H9 (cell line): ENCODE results near the gene TEKT4. TPM values are rescaled to one million over a fixed set of nuclear protein-coding genes. Genes with fewer than 3 reads are reported as not detected.
"Not testable (repeated sequence)": the region's sequence is repeated elsewhere in the genome, so short reads cannot be mapped to it uniquely, and the experiment has no call there.

ENCODE experiments used
- DNase-seq: peaks from one replicate; pipeline ENCODE4 v3.0.0-alpha.2; 2017
- H2AFZ ChIP-seq: one replicate; pipeline ENCODE4 v1.6.1; 2013; ENCODE audit warnings: mild to moderate bottlenecking, low read length, control low read depth, moderate library complexity
- H2AK5ac ChIP-seq: 2 replicates; pipeline ENCODE4 v1.6.1; 2013; ENCODE audit warnings: low read length, control low read depth, mixed read lengths; ENCODE audit not compliant: insufficient read length
- H2BK120ac ChIP-seq: one replicate; pipeline ENCODE4 v1.6.1; 2013; ENCODE audit warnings: low read depth, mild to moderate bottlenecking, low read length, control low read depth, inconsistent platforms; ENCODE audit not compliant: poor library complexity, severe bottlenecking
- H2BK12ac ChIP-seq: 2 replicates; pipeline ENCODE4 v1.6.1; 2013; ENCODE audit warnings: low read length, control low read depth, mixed read lengths, low read depth; ENCODE audit not compliant: insufficient read length
- H2BK15ac ChIP-seq: 2 replicates; pipeline ENCODE4 v1.6.1; 2013; ENCODE audit warnings: low read depth, low read length, control low read depth
- H2BK20ac ChIP-seq: one replicate; pipeline ENCODE4 v1.6.1; 2013; ENCODE audit warnings: low read depth, mild to moderate bottlenecking, low read length, control low read depth, inconsistent platforms; ENCODE audit not compliant: poor library complexity, severe bottlenecking
- H2BK5ac ChIP-seq: 2 replicates; pipeline ENCODE4 v1.6.1; 2013; ENCODE audit warnings: low read length, control low read depth, mixed read lengths; ENCODE audit not compliant: insufficient read length
- H3K14ac ChIP-seq: 2 replicates; pipeline ENCODE4 v1.6.1; 2013; ENCODE audit warnings: low read length, control low read depth; ENCODE audit not compliant: insufficient read depth
- H3K18ac ChIP-seq: 2 replicates; pipeline ENCODE4 v1.6.1; 2013; ENCODE audit warnings: low read depth, mild to moderate bottlenecking, mixed read lengths, low read length, control low read depth; ENCODE audit not compliant: insufficient read length
- H3K23ac ChIP-seq: 2 replicates; pipeline ENCODE4 v1.6.1; 2013; ENCODE audit warnings: low read length, control low read depth, mixed read lengths, low read depth; ENCODE audit not compliant: insufficient read length
- H3K23me2 ChIP-seq: 2 replicates; pipeline ENCODE4 v1.6.1; 2013; ENCODE audit warnings: low read depth, mild to moderate bottlenecking, mixed read lengths, low read length, control low read depth; ENCODE audit not compliant: insufficient read length, poor library complexity, severe bottlenecking
- H3K27ac ChIP-seq: 2 replicates; pipeline ENCODE4 v1.5.1; 2013; ENCODE audit warnings: low read length, control low read depth, mixed read lengths, low read depth; ENCODE audit not compliant: insufficient read length
- H3K27me3 ChIP-seq: 2 replicates; pipeline ENCODE4 v1.6.1; 2013; ENCODE audit warnings: low read length, control low read depth, inconsistent platforms; ENCODE audit not compliant: insufficient read depth
- H3K4ac ChIP-seq: 2 replicates; pipeline ENCODE4 v1.6.1; 2013; ENCODE audit warnings: low read depth, mild to moderate bottlenecking, control low read depth, inconsistent platforms, low read length, moderate library complexity
- H3K4me1 ChIP-seq: 2 replicates; pipeline ENCODE4 v1.6.1; 2013; ENCODE audit warnings: low read length, control low read depth, inconsistent platforms; ENCODE audit not compliant: insufficient read depth
- H3K4me2 ChIP-seq: 2 replicates; pipeline ENCODE4 v1.6.1; 2013; ENCODE audit warnings: low read length, control low read depth, mixed read lengths; ENCODE audit not compliant: insufficient read length, insufficient read depth
- H3K56ac ChIP-seq: 2 replicates; pipeline ENCODE4 v1.6.1; 2013; ENCODE audit warnings: low read depth, mild to moderate bottlenecking, mixed read lengths, low read length, control low read depth; ENCODE audit not compliant: insufficient read length
- H3K79me1 ChIP-seq: 2 replicates; pipeline ENCODE4 v1.6.1; 2013; ENCODE audit warnings: low read depth, mild to moderate bottlenecking, moderate library complexity, low read length, control low read depth, inconsistent platforms; ENCODE audit not compliant: insufficient read depth, poor library complexity, severe bottlenecking
- H3K79me2 ChIP-seq: 2 replicates; pipeline ENCODE4 v1.6.1; 2013; ENCODE audit warnings: low read length, control low read depth, inconsistent platforms; ENCODE audit not compliant: insufficient read depth
- H3K9ac ChIP-seq: 2 replicates; pipeline ENCODE4 v1.6.1; 2013; ENCODE audit warnings: low read length, control low read depth, mixed read lengths; ENCODE audit not compliant: insufficient read length; ENCODE audit errors: extremely low read depth
- H3K9me3 ChIP-seq: one replicate; pipeline ENCODE4 v1.6.1; 2013; ENCODE audit warnings: low read depth, low read length, inconsistent platforms; ENCODE audit not compliant: control insufficient read depth
- H3T11ph ChIP-seq: one replicate; pipeline ENCODE4 v1.6.1; 2013; ENCODE audit warnings: mild to moderate bottlenecking, low read length, control low read depth, inconsistent platforms
- H4K20me1 ChIP-seq: one replicate; pipeline ENCODE4 v1.6.1; 2013; ENCODE audit not compliant: control insufficient read depth, insufficient read length, insufficient read depth
- H4K5ac ChIP-seq: 2 replicates; pipeline ENCODE4 v1.6.1; 2013; ENCODE audit warnings: low read depth, mild to moderate bottlenecking, mixed read lengths, low read length, control low read depth; ENCODE audit not compliant: insufficient read length
- H4K8ac ChIP-seq: replicated peaks from 2 replicates; pipeline ENCODE4 v1.6.1; 2013; ENCODE audit warnings: low read length, control low read depth, mixed read lengths, low read depth; ENCODE audit not compliant: insufficient read length
- H4K91ac ChIP-seq: 2 replicates; pipeline ENCODE4 v1.6.1; 2013; ENCODE audit warnings: low read depth, mild to moderate bottlenecking, moderate library complexity, mixed read lengths, low read length, control low read depth; ENCODE audit not compliant: insufficient read length
- H3K27ac Mint-ChIP-seq, 3 experiments: 2 replicates in 2 of 3; 3 replicates in 1 of 3; pipeline ENCODE4 v1.8.0; 2020 to 2021; ENCODE audit warnings: mixed read lengths in 3 of 3, mild to moderate bottlenecking in 1 of 3, moderate library complexity in 1 of 3
- H3K27me3 Mint-ChIP-seq: 2 replicates; pipeline ENCODE4 v1.8.0; 2021; ENCODE audit warnings: low read depth, mild to moderate bottlenecking, moderate library complexity, mixed read lengths
- H3K36me3 Mint-ChIP-seq, 3 experiments: 2 replicates in 2 of 3; 3 replicates in 1 of 3; pipeline ENCODE4 v1.8.0; 2020 to 2021; ENCODE audit warnings: low read depth in 3 of 3, mixed read lengths in 3 of 3; ENCODE audit not compliant: insufficient read depth in 1 of 3
- H3K4me1 Mint-ChIP-seq, 2 experiments: 2 replicates each; pipeline ENCODE4 v1.8.0; 2020; ENCODE audit warnings: mixed read lengths in 2 of 2
- H3K4me3 Mint-ChIP-seq, 2 experiments: 2 replicates in 1 of 2; 3 replicates in 1 of 2; pipeline ENCODE4 v1.8.0; 2020 to 2021; ENCODE audit warnings: mild to moderate bottlenecking in 2 of 2, mixed read lengths in 2 of 2, moderate library complexity in 1 of 2
- H3K9me3 Mint-ChIP-seq, 2 experiments: 2 replicates in 1 of 2; 3 replicates in 1 of 2; pipeline ENCODE4 v1.8.0; 2020; ENCODE audit warnings: mild to moderate bottlenecking in 2 of 2, mixed read lengths in 2 of 2, moderate library complexity in 1 of 2
- WGBS: extraction: QIAGEN DNeasy Blood & Tissue Kit; methylation state at CpG from one replicate; pipeline ENCODE4 v1.1.7; 2013; ENCODE audit warnings: missing lambda C conversion rate, low lambda C conversion rate, mixed read lengths; ENCODE audit not compliant: insufficient read length; ENCODE audit errors: extremely low coverage; 5-methylcytosine and 5-hydroxymethylcytosine counted together
- total RNA-seq: library from RNA; stranded (reverse); gene quantifications from 2 replicates; pipeline ENCODE4 v1.2.1, GENCODE V29; 2021
- TF ChIP-seq, protein P1 (sequence below): fragments of 200-600 bp; sonication (generic); conservative IDR thresholded peaks from 3 replicates; pipeline ENCODE4 v1.8.0; 2021; ENCODE audit warnings: antibody characterized with exemption, mild to moderate bottlenecking

TEKT4 gene
- total RNA-seq, 1 experiment from 2014 or later: not detected

DNA sequence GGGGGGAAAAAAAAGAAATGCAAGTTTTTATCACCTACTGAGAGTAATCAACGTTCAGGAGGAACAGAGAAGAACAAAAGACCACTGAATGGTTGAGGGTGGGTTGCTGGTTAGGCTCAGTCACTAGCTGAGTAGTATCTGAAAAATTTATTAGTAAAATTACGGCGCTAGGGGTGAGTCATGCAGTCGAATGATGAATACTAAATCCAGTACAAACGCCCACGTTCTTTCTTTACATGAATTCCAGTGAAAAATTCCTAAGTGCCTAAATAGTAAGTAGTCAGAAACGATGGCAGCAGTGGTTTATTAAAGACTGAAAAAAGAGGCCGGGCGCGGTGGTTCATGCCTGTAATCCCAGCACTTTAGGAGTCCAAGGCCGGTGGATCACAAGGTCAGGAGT, 52.0 kb downstream of the TEKT4 start:
- no CpG with 5 or more reads among the region's 11 CpGs for WGBS
- H3K79me1 ChIP-seq: no peaks in the 10 kb centered on the region
- no peak overlapping the region for H3K27ac Mint-ChIP-seq
- no peak overlapping the region for H3K27ac ChIP-seq
- no peaks in the 10 kb centered on the region for H3K9me3 ChIP-seq
- H2BK120ac ChIP-seq: no peak overlapping the region
- no peaks in the 10 kb centered on the region for H4K20me1 ChIP-seq
- H3K23ac ChIP-seq: no peak overlapping the region
- H4K5ac ChIP-seq: no peak overlapping the region
- no peak overlapping the region for H2BK12ac ChIP-seq
- no peaks in the 10 kb centered on the region for H3K4me1 Mint-ChIP-seq
- H2BK15ac ChIP-seq: no peak overlapping the region
- no peaks in the 10 kb centered on the region for H3K79me2 ChIP-seq
- H3K27me3 Mint-ChIP-seq: peaks cover 48% of the 10 kb centered on the region
- TF ChIP-seq, protein P1, sequence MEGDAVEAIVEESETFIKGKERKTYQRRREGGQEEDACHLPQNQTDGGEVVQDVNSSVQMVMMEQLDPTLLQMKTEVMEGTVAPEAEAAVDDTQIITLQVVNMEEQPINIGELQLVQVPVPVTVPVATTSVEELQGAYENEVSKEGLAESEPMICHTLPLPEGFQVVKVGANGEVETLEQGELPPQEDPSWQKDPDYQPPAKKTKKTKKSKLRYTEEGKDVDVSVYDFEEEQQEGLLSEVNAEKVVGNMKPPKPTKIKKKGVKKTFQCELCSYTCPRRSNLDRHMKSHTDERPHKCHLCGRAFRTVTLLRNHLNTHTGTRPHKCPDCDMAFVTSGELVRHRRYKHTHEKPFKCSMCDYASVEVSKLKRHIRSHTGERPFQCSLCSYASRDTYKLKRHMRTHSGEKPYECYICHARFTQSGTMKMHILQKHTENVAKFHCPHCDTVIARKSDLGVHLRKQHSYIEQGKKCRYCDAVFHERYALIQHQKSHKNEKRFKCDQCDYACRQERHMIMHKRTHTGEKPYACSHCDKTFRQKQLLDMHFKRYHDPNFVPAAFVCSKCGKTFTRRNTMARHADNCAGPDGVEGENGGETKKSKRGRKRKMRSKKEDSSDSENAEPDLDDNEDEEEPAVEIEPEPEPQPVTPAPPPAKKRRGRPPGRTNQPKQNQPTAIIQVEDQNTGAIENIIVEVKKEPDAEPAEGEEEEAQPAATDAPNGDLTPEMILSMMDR: no peak
- no peak overlapping the region for H3K56ac ChIP-seq
- no peak for DNase-seq
- peaks cover 0 to 11% (median 0%) of the 10 kb centered on the region in 3 experiments; a peak in 3 of 7 replicates for H3K36me3 Mint-ChIP-seq
- no peaks in the 10 kb centered on the region for H3K27me3 ChIP-seq
- H3K4ac ChIP-seq: no peak overlapping the region
- H3K4me2 ChIP-seq: no peak overlapping the region
- H3K4me3 Mint-ChIP-seq: no peak overlapping the region
- H2BK5ac ChIP-seq: no peak overlapping the region
- H3K14ac ChIP-seq: no peak overlapping the region
- peaks cover 5 to 82% of the 10 kb centered on the region in 2 experiments; a peak in 3 of 5 replicates for H3K9me3 Mint-ChIP-seq
- no peaks in the 10 kb centered on the region for H3K4me1 ChIP-seq
- no peak overlapping the region for H4K8ac ChIP-seq
- H2AFZ ChIP-seq: no peak overlapping the region
- no peak overlapping the region for H2BK20ac ChIP-seq
- no peak overlapping the region for H3K18ac ChIP-seq
- no peak overlapping the region for H3K9ac ChIP-seq
- H3K23me2 ChIP-seq: no peaks in the 10 kb centered on the region
- no peak overlapping the region for H2AK5ac ChIP-seq
- H4K91ac ChIP-seq: no peak overlapping the region
- H3T11ph ChIP-seq: no peak overlapping the region

DNA sequence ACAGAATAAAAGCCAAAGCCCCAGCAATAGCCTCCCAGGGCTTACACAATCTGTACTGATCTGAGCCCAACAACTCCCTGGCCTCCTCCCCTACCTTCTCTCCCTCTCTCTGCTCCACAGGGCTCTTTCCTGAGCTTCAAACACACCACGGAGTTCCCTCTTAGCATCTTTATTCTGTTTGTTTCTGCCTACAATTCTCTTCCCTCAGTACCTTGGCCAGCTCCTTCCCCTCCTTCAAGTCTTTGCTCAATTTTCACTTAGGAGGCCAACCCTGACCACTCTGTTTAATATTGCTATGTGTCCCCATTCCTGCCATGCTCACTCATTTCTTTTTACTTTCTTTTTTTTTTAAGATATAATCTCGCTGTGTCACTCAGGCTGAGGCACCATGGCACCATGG, 53.8 kb downstream of the TEKT4 start:
- not testable (repeated sequence) for H4K91ac ChIP-seq, H3K79me2 ChIP-seq, H3K4ac ChIP-seq, H2AFZ ChIP-seq, H2AK5ac ChIP-seq, H2BK120ac ChIP-seq, H4K8ac ChIP-seq, H4K20me1 ChIP-seq, H4K5ac ChIP-seq, H3K27ac ChIP-seq, H2BK20ac ChIP-seq, H3K23ac ChIP-seq, H2BK5ac ChIP-seq, H3K4me1 Mint-ChIP-seq, H3K9ac ChIP-seq, H2BK15ac ChIP-seq, H3K27me3 ChIP-seq, H3T11ph ChIP-seq, H3K56ac ChIP-seq, H3K23me2 ChIP-seq, H3K14ac ChIP-seq, H3K79me1 ChIP-seq, H3K4me1 ChIP-seq, H3K9me3 ChIP-seq, H2BK12ac ChIP-seq, H3K4me2 ChIP-seq, H3K4me3 Mint-ChIP-seq, H3K18ac ChIP-seq, DNase-seq, H3K36me3 Mint-ChIP-seq
- WGBS: no CpG with 5 or more reads among the region's 2 CpGs
- Mint-ChIP-seq H3K27me3 (peaks cover 44% of the 10 kb centered on the region), H3K9me3 (peaks cover 5 to 80% of the 10 kb centered on the region in 2 experiments; a peak in 3 of 5 replicates), H3K27ac (0 out of 7 replicates have a peak overlapping the region, but pooled peaks of 1 of the 3 experiments have one; percentile 1)
